Heart left ventricle (tissue), 13 donors: ENCODE measurements around the gene GNAO1.

ENCODE experiments used
- POLR2A ChIP-seq, 2 donors: fragments of 450-650 bp; IDR thresholded peaks; one replicate each; pipeline ENCODE4 v1.6.1; 2017; ENCODE audit warnings: antibody characterized with exemption in 2 of 2, mild to moderate bottlenecking in 2 of 2, moderate library complexity in 2 of 2
- TF ChIP-seq, protein P1 (sequence below), 12 donors: fragments of 200-600 bp; sonication (generic) in 4 of 12; IDR thresholded peaks; one replicate each; pipeline versions ENCODE4 v1.5.0 to v1.8.0; 2018 to 2022; ENCODE audit warnings: antibody characterized with exemption in 12 of 12, mild to moderate bottlenecking in 5 of 12
- donor health status: ischemic (EF 13 %, LVEDD 7.1; RV severe dilation, severe dysfunction).
- donor health status: DM: no; HTN: yes; CAD: no.
- donor health status: DM: no; HTN: no; CAD: no.
- donor health status: ischemic (EF 25% LVEDD 6.9; RV normal size, moderate dysfunction).
- donor health status: ischemic (EF 25% LVEDD 5.7; RV mildly dilated, moderate dysfunction).
- donor health status: ischemic (EF 35%, LVEDD 5.7; RV mildly dilated, moderate dysfunction).
- donor health status: nonischemic (EF 11% LVEDD 7.7; RV severe dilation, severe dysfunction).
- donor health status: DM: yes; HTN: yes; CAD: no.
- donor health status: PGD.
- donor health status: ischemic (EF 29% LVEDD 5.4; RV normal size, mild dysfunction).
- donor health status: nonischemic (EF 23%, LVEDD 6.1; RV moderate dilation, normal function).

DNA sequence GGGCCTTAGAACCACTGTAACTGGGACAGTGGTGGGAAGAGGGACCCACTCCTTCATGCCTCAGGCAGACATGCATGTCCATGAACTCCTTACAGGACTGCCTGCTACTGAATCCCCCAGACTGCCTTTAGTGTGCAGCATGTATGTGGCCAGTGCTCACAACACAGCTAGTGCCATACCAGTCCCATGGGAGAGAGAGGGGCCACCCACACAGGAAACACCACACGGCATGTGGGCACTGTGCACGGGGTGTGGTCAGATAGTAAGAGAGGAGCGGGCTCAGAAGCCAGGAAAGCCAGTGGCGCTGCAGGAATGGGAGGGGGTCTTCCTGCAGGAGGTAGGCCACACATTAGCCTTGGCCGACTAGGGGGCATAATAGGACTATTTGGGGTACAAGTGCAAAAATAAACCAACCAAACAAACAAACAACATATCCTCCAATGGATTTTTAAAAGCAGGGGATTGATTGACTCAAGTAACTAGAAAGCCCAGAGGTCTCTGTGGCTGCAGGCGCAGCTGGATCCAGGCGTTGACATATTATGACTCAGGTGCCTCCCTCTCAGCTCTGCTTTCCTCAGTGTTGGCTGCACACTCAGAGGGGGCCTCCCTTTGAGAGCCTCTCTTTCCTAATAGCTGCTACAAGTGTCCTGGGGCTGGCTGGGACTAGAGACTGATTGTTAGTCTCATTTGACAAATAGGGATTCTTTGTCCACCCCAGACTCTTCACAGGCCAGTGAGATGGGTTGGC lies 129.7 kb downstream of the GNAO1 start:
- TF ChIP-seq, protein P1, sequence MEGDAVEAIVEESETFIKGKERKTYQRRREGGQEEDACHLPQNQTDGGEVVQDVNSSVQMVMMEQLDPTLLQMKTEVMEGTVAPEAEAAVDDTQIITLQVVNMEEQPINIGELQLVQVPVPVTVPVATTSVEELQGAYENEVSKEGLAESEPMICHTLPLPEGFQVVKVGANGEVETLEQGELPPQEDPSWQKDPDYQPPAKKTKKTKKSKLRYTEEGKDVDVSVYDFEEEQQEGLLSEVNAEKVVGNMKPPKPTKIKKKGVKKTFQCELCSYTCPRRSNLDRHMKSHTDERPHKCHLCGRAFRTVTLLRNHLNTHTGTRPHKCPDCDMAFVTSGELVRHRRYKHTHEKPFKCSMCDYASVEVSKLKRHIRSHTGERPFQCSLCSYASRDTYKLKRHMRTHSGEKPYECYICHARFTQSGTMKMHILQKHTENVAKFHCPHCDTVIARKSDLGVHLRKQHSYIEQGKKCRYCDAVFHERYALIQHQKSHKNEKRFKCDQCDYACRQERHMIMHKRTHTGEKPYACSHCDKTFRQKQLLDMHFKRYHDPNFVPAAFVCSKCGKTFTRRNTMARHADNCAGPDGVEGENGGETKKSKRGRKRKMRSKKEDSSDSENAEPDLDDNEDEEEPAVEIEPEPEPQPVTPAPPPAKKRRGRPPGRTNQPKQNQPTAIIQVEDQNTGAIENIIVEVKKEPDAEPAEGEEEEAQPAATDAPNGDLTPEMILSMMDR (IDR thresholded peaks at IDR 0.05) = no peak
- no peak for TF ChIP-seq POLR2A (IDR thresholded peaks at IDR 0.05)
